H1 (cell line): Measurements from ENCODE around the gene AFAP1L2.

Experiments used
- BCL11A ChIP-seq, 2 experiments: IDR thresholded peaks; one replicate each; pipeline ENCODE4 v1.6.1; 2011; ENCODE audit warnings: low read depth in 2 of 2, low read length in 2 of 2, mild to moderate bottlenecking in 2 of 2
- EGR1 ChIP-seq: IDR thresholded peaks from 2 replicates; pipeline ENCODE4 v1.6.1; 2011; ENCODE audit warnings: low read depth, low read length, borderline replicate concordance
- TF ChIP-seq, protein P1 (sequence below), 3 experiments: IDR thresholded peaks; 1 replicate in 2 of 3; 2 replicates in 1 of 3; pipeline versions ENCODE4 v1.5.1 to v1.6.1; 2011; ENCODE audit warnings: low read length in 3 of 3, mild to moderate bottlenecking in 3 of 3, inconsistent platforms in 2 of 3, low read depth in 1 of 3, moderate library complexity in 1 of 3; ENCODE audit not compliant: insufficient read depth in 1 of 3; ENCODE audit errors: control extremely low read depth in 1 of 3
- TF ChIP-seq, protein P2 (sequence below): IDR thresholded peaks from 2 replicates; pipeline ENCODE4 v1.6.1; 2012; ENCODE audit warnings: inconsistent platforms

DNA sequence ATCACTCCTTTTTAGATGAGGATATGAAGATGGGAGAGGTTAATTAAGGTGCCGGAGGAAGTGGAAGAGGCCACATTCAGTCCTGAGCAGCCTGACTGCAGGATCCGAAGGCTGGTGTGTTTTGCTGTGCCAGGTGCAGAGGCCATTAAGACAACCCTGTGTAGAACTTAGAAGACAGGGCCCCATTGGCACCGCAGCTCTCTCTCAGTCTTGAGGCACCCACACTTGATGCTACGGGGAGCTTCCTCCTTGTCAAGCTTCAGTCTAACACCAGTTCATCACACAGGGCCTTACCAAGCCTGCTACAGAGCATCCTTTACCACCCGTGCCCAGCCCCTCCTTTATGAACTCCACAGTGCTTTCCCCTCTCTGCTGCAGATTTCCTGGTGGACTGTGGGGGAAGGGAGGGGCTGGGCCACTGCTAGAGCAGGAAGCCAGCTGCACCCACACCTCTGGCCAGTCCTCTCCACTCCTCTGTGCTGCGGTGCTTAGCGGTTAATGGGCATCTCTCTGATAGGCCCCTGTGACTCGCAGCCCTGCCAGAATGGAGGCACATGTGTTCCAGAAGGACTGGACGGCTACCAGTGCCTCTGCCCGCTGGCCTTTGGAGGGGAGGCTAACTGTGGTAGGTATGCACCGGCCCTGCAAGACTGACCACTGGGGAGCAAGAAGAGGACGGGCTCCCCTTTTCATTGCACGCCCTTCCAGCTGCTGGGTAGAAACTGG lies 119.8 kb downstream of the AFAP1L2 start:
- TF ChIP-seq, protein P1, sequence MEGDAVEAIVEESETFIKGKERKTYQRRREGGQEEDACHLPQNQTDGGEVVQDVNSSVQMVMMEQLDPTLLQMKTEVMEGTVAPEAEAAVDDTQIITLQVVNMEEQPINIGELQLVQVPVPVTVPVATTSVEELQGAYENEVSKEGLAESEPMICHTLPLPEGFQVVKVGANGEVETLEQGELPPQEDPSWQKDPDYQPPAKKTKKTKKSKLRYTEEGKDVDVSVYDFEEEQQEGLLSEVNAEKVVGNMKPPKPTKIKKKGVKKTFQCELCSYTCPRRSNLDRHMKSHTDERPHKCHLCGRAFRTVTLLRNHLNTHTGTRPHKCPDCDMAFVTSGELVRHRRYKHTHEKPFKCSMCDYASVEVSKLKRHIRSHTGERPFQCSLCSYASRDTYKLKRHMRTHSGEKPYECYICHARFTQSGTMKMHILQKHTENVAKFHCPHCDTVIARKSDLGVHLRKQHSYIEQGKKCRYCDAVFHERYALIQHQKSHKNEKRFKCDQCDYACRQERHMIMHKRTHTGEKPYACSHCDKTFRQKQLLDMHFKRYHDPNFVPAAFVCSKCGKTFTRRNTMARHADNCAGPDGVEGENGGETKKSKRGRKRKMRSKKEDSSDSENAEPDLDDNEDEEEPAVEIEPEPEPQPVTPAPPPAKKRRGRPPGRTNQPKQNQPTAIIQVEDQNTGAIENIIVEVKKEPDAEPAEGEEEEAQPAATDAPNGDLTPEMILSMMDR (IDR thresholded peaks at IDR 0.05; ENCODE audit: control extremely low read depth in 1 of 3, insufficient read depth in 1 of 3, low read depth in 1 of 3, low read length in 3 of 3) = no peak
- TF ChIP-seq, protein P2, sequence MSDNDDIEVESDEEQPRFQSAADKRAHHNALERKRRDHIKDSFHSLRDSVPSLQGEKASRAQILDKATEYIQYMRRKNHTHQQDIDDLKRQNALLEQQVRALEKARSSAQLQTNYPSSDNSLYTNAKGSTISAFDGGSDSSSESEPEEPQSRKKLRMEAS = no peak
- TF ChIP-seq EGR1 (no peak), BCL11A (IDR thresholded peaks at IDR 0.05; ENCODE audit: low read depth in 2 of 2, low read length in 2 of 2) (no peak)
